A549 (cell line): ENCODE data around the gene KCTD6. TPM values are rescaled to one million over a fixed set of nuclear protein-coding genes. Genes with fewer than 3 reads are reported as not detected.
A peak's percentile ranks its signal among the peaks of the same experiment; 100 is the strongest.

Experiments
- ATAC-seq, 2 experiments: fragments of 200-7000 bp in 1 of 2; fragments of >200 bp in 1 of 2; cut with Nextera tagmentation in 1 of 2; cut with Tn5 transposase in 1 of 2; 3 replicates each; pipeline versions ENCODE4 v1.8.0 to v1.9.1; 2018 to 2020; ENCODE audit warnings: mild to moderate bottlenecking in 1 of 2, moderate library complexity in 1 of 2
- CTCF ChIA-PET: fragments of 300-600 bp; sonication (Branson Sonifier 250); formaldehyde crosslinking; extraction: SDS; loops from one replicate; lab custom pipeline; 2021; ENCODE audit warnings: antibody characterized with exemption, inconsistent platforms; lab: Yijun Ruan, JAX
- POLR2A ChIA-PET: fragments of 350-600 bp; formaldehyde crosslinking; extraction: SDS; loops from one replicate; lab custom pipeline; 2021; ENCODE audit warnings: antibody characterized with exemption, inconsistent platforms; lab: Yijun Ruan, JAX
- DNase-seq, 2 experiments: peaks; one replicate each; pipeline versions ENCODE4 v3.0.0 to v3.0.0-alpha.2; 2011 to 2016; ENCODE audit warnings: low read depth in 1 of 2, low spot score in 1 of 2
- FAIRE-seq: peaks from 2 replicates; lab custom pipeline; 2011; peaks lifted over from hg19 to GRCh38; lab: Jason Lieb, UNC
- H3K27ac ChIP-seq, 2 experiments: fragments of >200 bp; sonication (Bioruptor Twin); formaldehyde crosslinking; 3 replicates each; pipeline ENCODE4 v1.5.1; 2016 to 2017
- H3K4me1 ChIP-seq: fragments of >200 bp; sonication (Bioruptor Twin); formaldehyde crosslinking; 3 replicates; pipeline ENCODE4 v1.6.1; 2016
- H3K4me2 ChIP-seq: fragments of >200 bp; sonication (Bioruptor Twin); formaldehyde crosslinking; 3 replicates; pipeline ENCODE4 v1.6.1; 2016
- H3K4me3 ChIP-seq: fragments of >200 bp; sonication (Bioruptor Twin); formaldehyde crosslinking; 3 replicates; pipeline ENCODE4 v1.5.1; 2016
- H3K9me3 ChIP-seq: fragments of >200 bp; sonication (Bioruptor Twin); formaldehyde crosslinking; 3 replicates; pipeline ENCODE4 v1.6.1; 2016
- BHLHE40 ChIP-seq: IDR thresholded peaks from 2 replicates; pipeline ENCODE4 v1.6.1; 2012; ENCODE audit warnings: low read depth, low read length, inconsistent platforms
- CBX2 ChIP-seq: fragments of 200-600 bp; sonication (generic); IDR thresholded peaks from 2 replicates; pipeline ENCODE4 v1.6.1; 2016; ENCODE audit warnings: low read depth, mild to moderate bottlenecking, borderline replicate concordance
- CBX8 ChIP-seq: fragments of 200-600 bp; sonication (generic); IDR thresholded peaks from 2 replicates; pipeline ENCODE4 v1.6.1; 2016
- CHD2 ChIP-seq: fragments of 150-350 bp; IDR thresholded peaks from 2 replicates; pipeline ENCODE4 v1.6.1; 2014; ENCODE audit warnings: low read length; ENCODE audit not compliant: partially characterized antibody
- CHD4 ChIP-seq: fragments of 200-600 bp; sonication (generic); IDR thresholded peaks from 2 replicates; pipeline ENCODE4 v1.6.1; 2016; ENCODE audit warnings: antibody characterized with exemption, mild to moderate bottlenecking, borderline replicate concordance
- EHMT2 ChIP-seq: fragments of 200-600 bp; sonication (generic); IDR thresholded peaks from 2 replicates; pipeline ENCODE4 v1.6.1; 2016; ENCODE audit warnings: antibody characterized with exemption, low read depth, mild to moderate bottlenecking, moderate library complexity
- EP300 ChIP-seq, 2 experiments: fragments of >200 bp; sonication (Bioruptor Twin); formaldehyde crosslinking; IDR thresholded peaks; 2 replicates in 1 of 2; 3 replicates in 1 of 2; pipeline ENCODE4 v1.6.1; 2016 to 2017
- ESRRA ChIP-seq: fragments of 150-350 bp; IDR thresholded peaks from 2 replicates; pipeline ENCODE4 v1.6.1; 2014; ENCODE audit warnings: mild to moderate bottlenecking, low read length, borderline replicate concordance
- FOSL2 ChIP-seq, 2 experiments: fragments of 450-650 bp in 1 of 2; fragments of >200 bp in 1 of 2; sonication (Bioruptor Twin) in 1 of 2; formaldehyde crosslinking; IDR thresholded peaks; 2 replicates each; pipeline versions ENCODE4 v1.5.0 to v1.6.1; 2016 to 2020; ENCODE audit warnings: mild to moderate bottlenecking in 1 of 2, moderate library complexity in 1 of 2
- GATA3 ChIP-seq: IDR thresholded peaks from 2 replicates; pipeline ENCODE4 v1.6.1; 2012; ENCODE audit warnings: borderline replicate concordance
- HOXB13 ChIP-seq: fragments of 250-450 bp; sonication (Bioruptor Pico); IDR thresholded peaks from 2 replicates; pipeline ENCODE4 v1.5.0; 2020; ENCODE audit warnings: low read depth, mild to moderate bottlenecking, moderate library complexity
- HOXB5 ChIP-seq: fragments of 250-450 bp; sonication (Bioruptor Pico); IDR thresholded peaks from 2 replicates; pipeline ENCODE4 v1.5.0; 2020; ENCODE audit warnings: mild to moderate bottlenecking, moderate library complexity
- JUN ChIP-seq, 2 experiments: fragments of >200 bp; sonication (Bioruptor Twin); formaldehyde crosslinking; IDR thresholded peaks; 2 replicates in 1 of 2; 3 replicates in 1 of 2; pipeline ENCODE4 v1.6.1; 2016 to 2017
- JUNB ChIP-seq: fragments of >200 bp; sonication (Bioruptor Twin); formaldehyde crosslinking; IDR thresholded peaks from 2 replicates; pipeline ENCODE4 v1.6.1; 2016
- KDM5A ChIP-seq: fragments of 200-600 bp; sonication (generic); IDR thresholded peaks from 2 replicates; pipeline ENCODE4 v1.6.1; 2016; ENCODE audit warnings: antibody characterized with exemption, mild to moderate bottlenecking
- MAFK ChIP-seq: fragments of 450-650 bp; IDR thresholded peaks from 2 replicates; pipeline ENCODE4 v1.6.1; 2014; ENCODE audit not compliant: partially characterized antibody
- NR3C1 ChIP-seq: fragments of >200 bp; sonication (Bioruptor Twin); formaldehyde crosslinking; IDR thresholded peaks from 3 replicates; pipeline ENCODE4 v1.6.1; 2017
- POLR2AphosphoS2 ChIP-seq: conservative IDR thresholded peaks from 2 replicates; pipeline ENCODE4 v1.6.1; 2012; ENCODE audit warnings: low read length, improper control_type of control experiment, inconsistent platforms
- RAD21 ChIP-seq, 2 experiments: fragments of >200 bp in 1 of 2; sonication (Bioruptor Twin) in 1 of 2; formaldehyde crosslinking in 1 of 2; IDR thresholded peaks in 1 of 2; conservative IDR thresholded peaks in 1 of 2; 2 replicates in 1 of 2; 3 replicates in 1 of 2; pipeline ENCODE4 v1.6.1; 2012 to 2018; ENCODE audit warnings: inconsistent platforms in 1 of 2
- RARB ChIP-seq: fragments of 250-450 bp; sonication (Bioruptor Pico); IDR thresholded peaks from 2 replicates; pipeline ENCODE4 v1.8.0; 2021; ENCODE audit warnings: mild to moderate bottlenecking, moderate library complexity
- RCOR1 ChIP-seq: fragments of 150-350 bp; IDR thresholded peaks from 2 replicates; pipeline ENCODE4 v1.6.1; 2014; ENCODE audit warnings: antibody characterized with exemption, low read length, low read depth
- ZFP36 ChIP-seq: fragments of 450-650 bp; IDR thresholded peaks from 2 replicates; pipeline ENCODE4 v1.6.1; 2014; ENCODE audit warnings: borderline replicate concordance; ENCODE audit not compliant: partially characterized antibody
- ZNF302 ChIP-seq: fragments of 250-450 bp; sonication (Bioruptor Pico); IDR thresholded peaks from 2 replicates; pipeline ENCODE4 v1.9.0; 2021; ENCODE audit warnings: inconsistent platforms, mild to moderate bottlenecking, moderate library complexity
- ZSCAN20 ChIP-seq: fragments of 250-450 bp; sonication (Bioruptor Pico); IDR thresholded peaks from 2 replicates; pipeline ENCODE4 v1.8.0; 2022; ENCODE audit warnings: mild to moderate bottlenecking, moderate library complexity
- WGBS: methylation state at CpG from one replicate; pipeline ENCODE4 v1.1.6; 2017; ENCODE audit errors: missing lambda C conversion rate; 5-methylcytosine and 5-hydroxymethylcytosine counted together
- polyA plus RNA-seq, 4 experiments: library from polyadenylated mRNA; depleted of rRNA in 3 of 4; stranded (reverse); fragments of >200 nt; fragmentation: RNase III in 1 of 4; extraction: RNeasy Plus Mini Kit Qiagen cat#74134 plus additional on column Dnase treatment in 1 of 4; gene quantifications; 2 replicates in 3 of 4; 3 replicates in 1 of 4; pipeline ENCODE4 v1.2.3, GENCODE V29; 2011 to 2017
- TF ChIP-seq, protein P1 (sequence below): fragments of 450-650 bp; IDR thresholded peaks from 2 replicates; pipeline ENCODE4 v1.6.1; 2014; ENCODE audit warnings: antibody characterized with exemption
- TF ChIP-seq, protein P2 (sequence below): fragments of 200-600 bp; sonication (generic); IDR thresholded peaks from 2 replicates; pipeline ENCODE4 v1.6.1; 2016; ENCODE audit warnings: antibody characterized with exemption, mild to moderate bottlenecking, moderate library complexity
- TF ChIP-seq, protein P3 (sequence below): fragments of >200 bp; sonication (Bioruptor Twin); formaldehyde crosslinking; IDR thresholded peaks from 3 replicates; pipeline ENCODE4 v1.5.1; 2016
- TF ChIP-seq, protein P4 (sequence below): fragments of >200 bp; sonication (Bioruptor Twin); formaldehyde crosslinking; IDR thresholded peaks from 2 replicates; pipeline ENCODE4 v1.6.1; 2016
- TF ChIP-seq, protein P5 (sequence below): IDR thresholded peaks from 2 replicates; pipeline ENCODE4 v1.6.1; 2012
- TF ChIP-seq, protein P6 (sequence below): IDR thresholded peaks from 2 replicates; pipeline ENCODE4 v1.6.1; 2012; ENCODE audit warnings: low read depth, borderline replicate concordance
- TF ChIP-seq, protein P7 (sequence below): fragments of 250-450 bp; sonication (Bioruptor Pico); IDR thresholded peaks from 2 replicates; pipeline ENCODE4 v1.5.0; 2020; ENCODE audit warnings: low read depth, mild to moderate bottlenecking, moderate library complexity

Gene KCTD6
- polyA plus RNA-seq, 2 of the 4 experiments (the other 2 are of a cell fraction) = 8.1 to 24.4 TPM

DNA sequence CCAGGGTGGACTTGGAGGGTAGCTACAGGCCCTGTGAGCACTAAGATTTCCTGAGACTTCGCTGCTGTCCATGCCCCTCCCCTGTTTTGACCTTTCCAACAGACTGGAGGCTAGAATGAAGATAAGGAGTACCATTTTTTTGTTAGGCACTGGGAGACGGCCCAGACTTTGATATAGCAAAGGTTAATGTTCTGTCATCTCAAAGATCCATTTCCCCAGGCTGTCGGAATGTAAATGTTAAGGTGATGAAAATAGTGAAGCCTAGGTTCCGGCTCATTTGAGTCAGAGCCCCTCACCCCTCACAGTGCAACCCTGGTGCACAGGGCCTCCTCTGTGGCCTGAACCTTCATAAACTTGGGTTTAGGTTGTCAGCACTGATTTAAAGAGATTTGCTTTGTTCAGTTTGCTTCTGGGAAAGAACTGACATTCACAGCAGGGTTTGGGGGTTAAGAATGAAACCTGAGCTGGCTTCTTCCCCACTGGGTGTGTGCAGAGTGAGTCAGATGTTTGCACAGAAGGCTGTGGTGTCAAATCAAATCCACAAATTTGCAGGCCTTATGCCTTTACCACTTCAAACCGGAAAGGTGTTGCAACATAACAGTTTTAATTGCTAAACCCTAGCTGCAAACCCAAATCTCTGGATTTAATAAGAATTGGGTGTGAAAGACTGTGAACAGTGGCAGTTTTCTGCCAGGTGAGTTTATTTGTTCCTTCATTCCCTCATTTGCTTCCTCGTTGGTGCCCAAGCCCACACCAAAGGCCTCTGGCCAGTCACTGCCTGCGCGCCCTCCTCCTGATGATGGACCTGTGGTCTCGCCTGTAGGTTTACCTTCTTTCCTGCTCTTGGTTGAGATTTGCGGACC lies 20.6 kb upstream of the KCTD6 start:
- H3K4me1 ChIP-seq = peaks cover 56% of the 10 kb centered on the region
- no peaks in the 10 kb centered on the region for H3K9me3 ChIP-seq
- H3K4me3 ChIP-seq = no peak overlapping the region
- peak; percentile 94 to 95 for ATAC-seq
- DNase-seq = peak; percentile 91 to 96
- CTCF ChIA-PET = interaction anchor here (1.2 to 3.9 kb wide), 7 partner anchors 7 to 98 kb away, joined by 3 to 23 read pairs (median 5); partner anchors contain the start of gene KCTD6
- peak; percentile 88 for FAIRE-seq
- WGBS = 13% methylated on average over 10 of the region's 10 CpGs
- peak overlapping the region; percentile 72 for H3K4me2 ChIP-seq
- POLR2A ChIA-PET = interaction anchor here (0.7 to 1.0 kb wide), 2 partner anchors 16 to 55 kb away, joined by 4 read pairs; no protein-coding TSS in a partner anchor
- peak overlapping the region; percentile 84 to 94 for H3K27ac ChIP-seq
- TF ChIP-seq, protein P1, sequence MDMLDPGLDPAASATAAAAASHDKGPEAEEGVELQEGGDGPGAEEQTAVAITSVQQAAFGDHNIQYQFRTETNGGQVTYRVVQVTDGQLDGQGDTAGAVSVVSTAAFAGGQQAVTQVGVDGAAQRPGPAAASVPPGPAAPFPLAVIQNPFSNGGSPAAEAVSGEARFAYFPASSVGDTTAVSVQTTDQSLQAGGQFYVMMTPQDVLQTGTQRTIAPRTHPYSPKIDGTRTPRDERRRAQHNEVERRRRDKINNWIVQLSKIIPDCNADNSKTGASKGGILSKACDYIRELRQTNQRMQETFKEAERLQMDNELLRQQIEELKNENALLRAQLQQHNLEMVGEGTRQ = no peak
- TF ChIP-seq ESRRA (no peak), RARB (CRISPR knock-in tag) (0 out of 2 replicates have a peak, but pooled peaks have one; percentile 47), MAFK (peak; percentile 12), JUNB (peak; percentile 96), HOXB5 (CRISPR knock-in tag) (no peak), EHMT2 (no peak), RAD21 (conservative IDR thresholded peaks at IDR 0.05 in 1 of 2, IDR thresholded peaks at IDR 0.05 in 1 of 2) (peak; percentile 11 to 42; a peak in 2 of 5 replicates), RCOR1 (no peak), CHD4 (no peak), CBX8 (no peak), FOSL2 (IDR thresholded peaks at IDR 0.05) (peak; percentile 94), FOSL2 (CRISPR knock-in tag; IDR thresholded peaks at IDR 0.05) (peak; percentile 96), NR3C1 (no peak), ZFP36 (peak; percentile 45), CBX2 (no peak), ZSCAN20 (CRISPR knock-in tag) (0 out of 2 replicates have a peak, but pooled peaks have one; percentile 30), KDM5A (no peak), JUN (IDR thresholded peaks at IDR 0.05) (peak; percentile 87 to 95), EP300 (IDR thresholded peaks at IDR 0.05) (peak; percentile 77 to 89; a peak in 4 of 5 replicates), CHD2 (no peak), HOXB13 (CRISPR knock-in tag) (no peak), ZNF302 (CRISPR knock-in tag) (no peak), POLR2AphosphoS2 (no peak), GATA3 (peak; percentile 90), BHLHE40 (no peak)
- TF ChIP-seq, protein P2, sequence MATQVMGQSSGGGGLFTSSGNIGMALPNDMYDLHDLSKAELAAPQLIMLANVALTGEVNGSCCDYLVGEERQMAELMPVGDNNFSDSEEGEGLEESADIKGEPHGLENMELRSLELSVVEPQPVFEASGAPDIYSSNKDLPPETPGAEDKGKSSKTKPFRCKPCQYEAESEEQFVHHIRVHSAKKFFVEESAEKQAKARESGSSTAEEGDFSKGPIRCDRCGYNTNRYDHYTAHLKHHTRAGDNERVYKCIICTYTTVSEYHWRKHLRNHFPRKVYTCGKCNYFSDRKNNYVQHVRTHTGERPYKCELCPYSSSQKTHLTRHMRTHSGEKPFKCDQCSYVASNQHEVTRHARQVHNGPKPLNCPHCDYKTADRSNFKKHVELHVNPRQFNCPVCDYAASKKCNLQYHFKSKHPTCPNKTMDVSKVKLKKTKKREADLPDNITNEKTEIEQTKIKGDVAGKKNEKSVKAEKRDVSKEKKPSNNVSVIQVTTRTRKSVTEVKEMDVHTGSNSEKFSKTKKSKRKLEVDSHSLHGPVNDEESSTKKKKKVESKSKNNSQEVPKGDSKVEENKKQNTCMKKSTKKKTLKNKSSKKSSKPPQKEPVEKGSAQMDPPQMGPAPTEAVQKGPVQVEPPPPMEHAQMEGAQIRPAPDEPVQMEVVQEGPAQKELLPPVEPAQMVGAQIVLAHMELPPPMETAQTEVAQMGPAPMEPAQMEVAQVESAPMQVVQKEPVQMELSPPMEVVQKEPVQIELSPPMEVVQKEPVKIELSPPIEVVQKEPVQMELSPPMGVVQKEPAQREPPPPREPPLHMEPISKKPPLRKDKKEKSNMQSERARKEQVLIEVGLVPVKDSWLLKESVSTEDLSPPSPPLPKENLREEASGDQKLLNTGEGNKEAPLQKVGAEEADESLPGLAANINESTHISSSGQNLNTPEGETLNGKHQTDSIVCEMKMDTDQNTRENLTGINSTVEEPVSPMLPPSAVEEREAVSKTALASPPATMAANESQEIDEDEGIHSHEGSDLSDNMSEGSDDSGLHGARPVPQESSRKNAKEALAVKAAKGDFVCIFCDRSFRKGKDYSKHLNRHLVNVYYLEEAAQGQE = no peak
- TF ChIP-seq, protein P3, sequence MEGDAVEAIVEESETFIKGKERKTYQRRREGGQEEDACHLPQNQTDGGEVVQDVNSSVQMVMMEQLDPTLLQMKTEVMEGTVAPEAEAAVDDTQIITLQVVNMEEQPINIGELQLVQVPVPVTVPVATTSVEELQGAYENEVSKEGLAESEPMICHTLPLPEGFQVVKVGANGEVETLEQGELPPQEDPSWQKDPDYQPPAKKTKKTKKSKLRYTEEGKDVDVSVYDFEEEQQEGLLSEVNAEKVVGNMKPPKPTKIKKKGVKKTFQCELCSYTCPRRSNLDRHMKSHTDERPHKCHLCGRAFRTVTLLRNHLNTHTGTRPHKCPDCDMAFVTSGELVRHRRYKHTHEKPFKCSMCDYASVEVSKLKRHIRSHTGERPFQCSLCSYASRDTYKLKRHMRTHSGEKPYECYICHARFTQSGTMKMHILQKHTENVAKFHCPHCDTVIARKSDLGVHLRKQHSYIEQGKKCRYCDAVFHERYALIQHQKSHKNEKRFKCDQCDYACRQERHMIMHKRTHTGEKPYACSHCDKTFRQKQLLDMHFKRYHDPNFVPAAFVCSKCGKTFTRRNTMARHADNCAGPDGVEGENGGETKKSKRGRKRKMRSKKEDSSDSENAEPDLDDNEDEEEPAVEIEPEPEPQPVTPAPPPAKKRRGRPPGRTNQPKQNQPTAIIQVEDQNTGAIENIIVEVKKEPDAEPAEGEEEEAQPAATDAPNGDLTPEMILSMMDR = no peak
- TF ChIP-seq, protein P4, sequence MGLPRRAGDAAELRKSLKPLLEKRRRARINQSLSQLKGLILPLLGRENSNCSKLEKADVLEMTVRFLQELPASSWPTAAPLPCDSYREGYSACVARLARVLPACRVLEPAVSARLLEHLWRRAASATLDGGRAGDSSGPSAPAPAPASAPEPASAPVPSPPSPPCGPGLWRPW = peak; percentile 85
- TF ChIP-seq, protein P5, sequence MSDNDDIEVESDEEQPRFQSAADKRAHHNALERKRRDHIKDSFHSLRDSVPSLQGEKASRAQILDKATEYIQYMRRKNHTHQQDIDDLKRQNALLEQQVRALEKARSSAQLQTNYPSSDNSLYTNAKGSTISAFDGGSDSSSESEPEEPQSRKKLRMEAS = peak; percentile 88
- TF ChIP-seq, protein P6, sequence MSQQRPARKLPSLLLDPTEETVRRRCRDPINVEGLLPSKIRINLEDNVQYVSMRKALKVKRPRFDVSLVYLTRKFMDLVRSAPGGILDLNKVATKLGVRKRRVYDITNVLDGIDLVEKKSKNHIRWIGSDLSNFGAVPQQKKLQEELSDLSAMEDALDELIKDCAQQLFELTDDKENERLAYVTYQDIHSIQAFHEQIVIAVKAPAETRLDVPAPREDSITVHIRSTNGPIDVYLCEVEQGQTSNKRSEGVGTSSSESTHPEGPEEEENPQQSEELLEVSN = no peak; the same call in 1 of the 2 replicates
- TF ChIP-seq, protein P7, sequence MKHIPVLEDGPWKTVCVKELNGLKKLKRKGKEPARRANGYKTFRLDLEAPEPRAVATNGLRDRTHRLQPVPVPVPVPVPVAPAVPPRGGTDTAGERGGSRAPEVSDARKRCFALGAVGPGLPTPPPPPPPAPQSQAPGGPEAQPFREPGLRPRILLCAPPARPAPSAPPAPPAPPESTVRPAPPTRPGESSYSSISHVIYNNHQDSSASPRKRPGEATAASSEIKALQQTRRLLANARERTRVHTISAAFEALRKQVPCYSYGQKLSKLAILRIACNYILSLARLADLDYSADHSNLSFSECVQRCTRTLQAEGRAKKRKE (CRISPR knock-in tag) = no peak; the same call in 1 of the 2 replicates
